HG02943 (cell line): Measurements from ENCODE around the gene RLN3.
A peak's percentile ranks its signal among the peaks of the same experiment; 100 is the strongest.

ENCODE experiments used
- ATAC-seq: cut with Tn5 transposase; IDR thresholded peaks from one replicate; pipeline ENCODE4 v1.9.1; 2021; ENCODE audit warnings: mild to moderate bottlenecking, low read depth, moderate library complexity; ENCODE audit not compliant: unreplicated experiment

Gene RLN3

DNA sequence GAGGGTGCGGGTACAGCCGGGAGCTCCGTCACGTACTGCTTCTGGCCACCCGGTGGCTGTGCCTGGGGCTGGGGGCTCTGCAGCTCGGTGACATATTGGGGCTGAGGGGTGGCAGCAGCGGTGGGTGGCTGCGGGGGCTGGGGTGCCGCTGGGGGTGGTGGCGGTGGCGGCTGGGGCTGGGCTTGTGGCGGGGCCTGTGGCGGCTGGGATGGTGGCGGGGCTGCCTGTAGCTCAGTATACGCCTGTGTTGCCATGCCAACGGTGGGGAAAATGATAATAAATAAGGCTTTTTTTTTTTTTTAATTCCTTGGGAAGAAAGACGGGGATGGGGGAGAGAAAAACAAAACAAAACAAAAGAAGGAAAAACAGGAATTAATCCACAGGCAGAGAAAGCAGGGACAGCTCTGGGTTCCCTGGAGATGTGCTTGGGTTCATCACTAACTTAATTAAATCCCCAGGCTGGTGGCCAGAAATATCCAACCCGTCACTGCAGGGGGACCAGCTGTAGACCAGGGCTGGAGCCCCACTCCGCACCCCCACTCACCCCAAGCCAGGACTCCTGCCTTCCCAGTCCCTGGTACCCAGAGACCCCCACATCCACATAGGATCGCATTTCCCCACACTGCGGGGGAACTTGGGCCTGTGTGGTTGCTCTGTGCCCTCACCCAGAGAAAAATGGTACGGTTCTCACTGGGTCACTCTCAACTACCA is 34.2 kb upstream of the RLN3 start:
- no peak for ATAC-seq

DNA sequence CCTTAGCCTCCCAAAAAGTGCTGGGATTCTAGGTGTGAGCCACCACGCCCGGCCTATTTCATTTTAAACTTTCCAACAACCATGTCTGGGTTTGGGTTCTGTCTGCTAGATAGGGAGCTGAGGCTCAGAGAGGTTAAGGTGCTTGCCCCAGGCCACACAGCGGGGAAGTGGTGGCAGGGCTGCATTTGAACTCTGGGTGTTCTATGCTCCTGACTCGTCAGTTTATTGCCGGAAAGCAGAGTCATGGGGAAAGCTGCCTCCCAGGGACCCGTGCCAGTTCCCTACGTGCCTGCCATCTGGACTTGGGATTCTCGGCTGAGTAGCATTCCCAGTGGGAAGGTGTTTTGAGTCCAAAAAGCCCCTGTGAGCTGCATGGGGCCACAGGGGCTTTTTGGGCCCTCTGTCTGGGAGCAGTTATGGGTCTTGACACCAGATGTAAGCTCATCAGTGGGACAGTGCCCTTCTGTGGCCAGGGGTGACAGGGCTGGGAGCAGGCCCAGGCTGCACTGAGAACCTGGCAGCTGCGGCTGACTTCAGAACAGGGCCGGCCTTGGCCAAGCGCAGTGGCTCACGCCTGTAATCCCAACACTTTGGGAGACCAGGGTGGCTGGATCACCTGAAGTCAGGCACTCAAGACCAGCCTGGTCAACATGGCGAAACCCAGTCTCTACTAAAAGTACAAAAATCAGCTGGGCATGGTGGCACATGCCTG is 32.8 kb upstream of the RLN3 start:
- ATAC-seq, result no peak

DNA sequence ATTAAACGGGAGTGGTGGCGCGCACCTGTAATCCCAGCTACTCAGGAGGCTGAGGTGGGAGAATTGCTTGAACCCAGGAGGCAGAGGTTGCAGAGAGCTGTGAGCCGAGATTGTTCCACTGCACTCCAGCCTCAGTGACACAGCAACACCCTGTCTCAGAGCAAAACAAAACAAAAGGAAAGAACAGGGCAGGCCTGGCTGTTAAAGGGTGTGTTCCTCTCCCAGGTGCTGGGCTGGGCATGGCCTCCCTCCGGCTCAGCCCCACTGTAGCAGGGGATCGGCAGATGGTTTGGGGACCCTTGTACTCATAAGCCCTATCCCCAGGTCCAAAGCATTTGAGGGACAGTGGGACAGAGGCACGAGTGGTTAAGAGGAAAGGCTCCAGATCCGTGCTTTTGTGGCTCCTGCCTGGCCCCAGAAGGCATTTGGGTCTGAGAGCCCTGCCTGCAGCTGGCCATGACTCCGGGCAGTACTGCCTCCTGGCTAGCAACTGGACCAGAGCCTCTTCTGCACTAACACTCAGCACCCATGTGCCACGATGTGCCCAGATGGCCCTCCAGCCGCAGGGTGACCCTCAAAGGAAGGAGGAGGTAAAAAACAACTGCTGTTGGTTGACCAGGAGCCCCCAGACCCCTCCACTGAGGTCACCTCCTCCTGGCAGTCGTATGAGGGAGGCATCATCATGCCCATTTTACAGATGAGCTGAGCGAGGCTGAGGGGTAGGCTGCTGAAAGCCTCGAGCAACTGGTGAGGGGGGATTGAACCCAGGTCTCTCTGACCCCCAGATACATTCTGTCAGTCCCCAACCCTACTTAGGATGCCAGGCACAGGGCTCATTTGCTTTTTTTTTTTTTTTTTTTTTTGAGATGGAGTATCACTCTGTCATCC is 31.8 kb upstream of the RLN3 start:
- ATAC-seq, result no peak

DNA sequence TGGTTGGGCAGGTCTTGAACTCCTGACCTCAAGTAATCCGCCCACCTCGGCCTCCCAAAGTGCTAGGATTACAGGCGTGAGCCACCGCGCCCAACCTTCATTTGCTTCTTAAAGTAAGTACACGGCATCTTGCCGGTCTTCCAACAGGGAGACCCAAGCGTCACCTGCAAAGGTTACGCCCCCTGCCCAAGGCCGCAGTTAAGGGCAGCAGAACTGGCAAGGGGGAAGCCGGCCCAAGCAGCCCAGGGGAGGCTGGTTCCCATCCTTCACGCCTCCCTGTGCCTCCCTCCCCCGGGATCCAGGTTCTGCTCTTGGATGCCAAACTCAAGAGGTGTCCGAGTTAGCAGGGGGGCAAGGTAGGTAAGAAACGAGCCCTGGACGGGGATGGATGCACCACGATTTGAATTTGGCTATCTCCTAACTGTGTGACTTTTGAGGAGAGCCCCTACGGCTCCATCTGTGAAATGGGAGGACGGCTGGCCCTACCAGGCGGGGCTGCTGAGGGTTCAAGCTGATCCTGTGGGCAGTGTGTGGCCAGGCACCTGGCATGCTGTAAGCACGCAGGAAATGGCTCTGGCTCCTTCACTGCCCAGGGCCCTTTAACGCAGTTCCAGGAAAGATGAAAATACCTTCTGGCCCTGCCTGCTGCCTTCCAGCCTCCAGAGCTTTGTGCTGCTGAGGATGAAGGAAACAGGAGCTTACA is 30.9 kb upstream of the RLN3 start:
- no peak for ATAC-seq

DNA sequence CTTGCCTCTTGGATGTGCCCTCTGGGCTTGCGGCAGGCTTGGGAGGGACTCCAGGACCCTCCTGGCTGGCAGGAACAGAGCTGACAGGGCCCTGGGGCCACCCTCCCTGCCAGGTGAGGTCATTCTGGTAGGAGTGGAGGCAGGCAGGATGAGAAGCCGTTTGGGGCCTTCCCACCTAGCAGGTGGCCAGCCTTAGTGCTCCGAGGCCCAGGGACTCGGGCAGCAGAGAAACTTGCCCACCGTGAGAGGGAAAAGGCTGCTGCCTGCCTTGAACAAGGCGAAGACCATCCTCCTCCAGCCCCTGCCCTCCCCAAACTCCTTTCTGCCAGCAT is 30.4 kb upstream of the RLN3 start:
- no peak for ATAC-seq

DNA sequence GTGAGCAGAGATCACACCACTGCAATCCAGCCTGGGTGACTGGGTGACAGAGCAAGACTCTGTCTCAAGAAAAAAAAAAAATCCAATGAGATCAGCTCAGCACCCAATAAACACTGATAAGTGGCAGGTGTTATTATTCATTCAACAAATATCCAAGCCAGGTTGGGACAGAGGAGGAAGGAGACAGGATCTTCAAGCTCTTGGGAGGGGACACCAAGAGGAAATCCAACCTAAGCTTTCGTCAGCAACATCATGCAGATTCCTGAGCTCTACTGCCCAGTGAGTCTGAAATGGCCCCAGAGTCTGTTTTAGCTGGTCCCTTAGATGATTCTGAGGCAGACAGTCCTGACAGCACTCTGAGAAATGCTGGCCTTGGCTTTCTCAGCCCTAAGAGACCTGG is 29.5 kb upstream of the RLN3 start:
- no peak for ATAC-seq

DNA sequence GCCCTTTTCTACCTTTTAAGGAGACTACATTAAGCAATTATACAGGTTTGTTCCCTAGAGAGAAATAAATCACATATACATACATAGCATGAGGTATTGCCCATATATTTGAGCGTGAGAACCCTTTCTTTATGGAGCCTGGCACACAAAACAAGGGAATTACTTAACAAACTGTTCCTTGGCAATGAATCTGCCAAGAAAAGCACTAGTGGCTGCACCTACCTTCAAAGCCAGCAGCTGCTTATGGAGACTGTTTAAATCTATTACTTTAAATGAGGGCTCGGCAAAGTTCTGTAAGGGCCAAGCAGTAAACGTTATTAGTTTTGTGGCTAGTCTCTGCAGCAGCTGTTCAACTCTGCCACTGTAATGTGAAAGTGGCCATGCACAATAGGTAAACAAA is 28.9 kb upstream of the RLN3 start:
- no peak for ATAC-seq

DNA sequence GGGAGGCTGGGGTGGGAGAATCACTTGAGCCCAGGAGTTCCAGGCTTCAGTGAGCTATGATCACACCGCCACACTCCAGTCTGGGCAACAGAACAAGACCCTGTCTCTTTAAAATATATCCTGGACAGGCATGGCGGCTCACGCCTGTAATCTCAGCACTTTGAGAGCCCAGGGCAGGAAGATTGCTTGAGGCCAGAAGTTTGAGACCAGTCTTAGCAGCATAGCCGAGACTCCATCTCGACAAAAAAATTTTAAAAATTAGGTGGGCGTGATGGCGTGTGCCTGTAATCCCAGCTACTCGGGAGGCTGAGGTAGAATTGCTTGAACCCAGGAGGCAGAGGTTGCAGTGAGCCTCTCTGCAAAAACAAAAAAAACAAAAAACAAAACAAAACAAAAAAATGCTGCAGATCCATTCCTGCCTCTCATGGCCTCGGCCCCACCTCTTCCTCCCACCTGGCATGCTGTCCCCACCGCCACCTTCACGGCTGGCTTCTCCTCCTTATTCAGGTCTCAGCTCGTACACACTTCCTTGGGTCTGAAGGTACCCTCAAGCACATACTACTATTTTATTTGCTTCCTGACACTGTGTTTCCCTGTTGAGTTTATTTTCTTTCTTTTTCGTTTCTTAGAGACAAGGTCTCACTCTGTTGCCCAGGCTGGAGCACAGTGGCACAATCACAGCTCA is 27.1 kb upstream of the RLN3 start:
- ATAC-seq, result no peak

DNA sequence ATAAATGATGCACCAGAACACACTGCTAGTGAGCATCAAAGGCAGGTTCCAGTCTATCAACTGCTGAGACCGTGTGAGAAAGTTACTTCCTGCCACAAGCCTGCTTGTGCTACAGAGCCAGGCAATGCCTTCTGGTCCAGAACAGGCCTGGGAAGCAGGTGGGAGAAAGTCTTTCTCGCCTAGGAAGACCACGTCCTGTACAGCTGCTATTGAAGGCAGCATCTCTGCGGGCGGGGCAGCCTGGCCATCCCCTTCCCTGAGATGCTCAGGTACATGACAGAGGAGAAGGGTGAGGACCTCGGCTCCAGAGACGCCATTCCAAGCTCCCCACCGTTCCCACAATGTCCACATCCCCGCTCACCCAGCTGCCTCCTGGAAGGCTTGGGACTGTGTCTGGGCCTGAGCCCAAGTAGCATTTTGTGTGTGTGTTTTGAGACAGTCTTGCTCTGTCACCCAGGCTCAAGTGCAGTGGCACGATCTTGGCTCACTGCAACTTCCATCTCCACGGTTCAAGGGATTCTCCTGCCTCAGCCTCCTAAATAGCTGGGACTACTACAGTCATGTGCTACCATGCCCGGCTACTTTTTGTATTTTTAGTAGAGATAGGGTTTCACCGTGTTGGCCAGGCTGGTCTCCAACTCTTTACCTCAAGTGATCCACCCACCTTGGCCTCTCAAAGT is 25.2 kb upstream of the RLN3 start:
- ATAC-seq, result no peak

DNA sequence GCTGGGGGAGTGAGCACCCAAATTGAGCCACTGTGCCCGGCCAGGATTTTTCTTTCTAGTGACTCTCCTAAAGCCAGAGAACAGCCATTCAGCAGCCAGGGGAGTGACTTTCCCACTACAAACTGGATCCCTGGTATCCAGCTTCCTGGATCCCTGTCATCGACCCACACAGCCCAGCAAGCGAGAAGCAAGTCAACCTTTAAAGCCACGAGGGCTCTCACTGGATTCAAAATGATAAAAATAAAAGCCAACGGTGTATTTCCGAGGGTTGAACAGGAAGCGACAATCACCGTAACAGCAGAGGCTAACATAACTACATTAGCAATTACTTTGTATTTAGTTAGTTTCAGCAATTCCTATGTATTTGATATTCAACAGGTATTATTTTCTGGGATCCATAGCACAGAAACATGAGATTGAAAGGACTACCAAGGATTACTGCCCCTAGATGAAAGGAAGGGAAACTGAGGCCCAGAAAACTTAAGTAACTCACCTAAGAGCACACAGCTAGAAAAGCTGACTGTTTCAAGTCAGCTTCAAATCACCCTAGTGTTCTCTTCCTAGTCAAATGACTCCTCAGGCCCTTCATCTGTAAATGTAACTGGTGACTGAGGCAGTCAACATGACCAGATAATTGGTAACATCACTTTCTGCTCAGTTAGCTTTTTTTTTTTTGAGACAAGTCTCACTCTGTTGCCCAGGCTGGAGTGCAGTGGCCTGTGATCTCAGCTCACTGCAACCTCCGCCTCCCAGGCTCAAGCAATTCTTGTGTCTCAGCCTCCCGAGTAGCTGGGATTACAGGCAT is 24.5 kb upstream of the RLN3 start:
- ATAC-seq, result no peak

DNA sequence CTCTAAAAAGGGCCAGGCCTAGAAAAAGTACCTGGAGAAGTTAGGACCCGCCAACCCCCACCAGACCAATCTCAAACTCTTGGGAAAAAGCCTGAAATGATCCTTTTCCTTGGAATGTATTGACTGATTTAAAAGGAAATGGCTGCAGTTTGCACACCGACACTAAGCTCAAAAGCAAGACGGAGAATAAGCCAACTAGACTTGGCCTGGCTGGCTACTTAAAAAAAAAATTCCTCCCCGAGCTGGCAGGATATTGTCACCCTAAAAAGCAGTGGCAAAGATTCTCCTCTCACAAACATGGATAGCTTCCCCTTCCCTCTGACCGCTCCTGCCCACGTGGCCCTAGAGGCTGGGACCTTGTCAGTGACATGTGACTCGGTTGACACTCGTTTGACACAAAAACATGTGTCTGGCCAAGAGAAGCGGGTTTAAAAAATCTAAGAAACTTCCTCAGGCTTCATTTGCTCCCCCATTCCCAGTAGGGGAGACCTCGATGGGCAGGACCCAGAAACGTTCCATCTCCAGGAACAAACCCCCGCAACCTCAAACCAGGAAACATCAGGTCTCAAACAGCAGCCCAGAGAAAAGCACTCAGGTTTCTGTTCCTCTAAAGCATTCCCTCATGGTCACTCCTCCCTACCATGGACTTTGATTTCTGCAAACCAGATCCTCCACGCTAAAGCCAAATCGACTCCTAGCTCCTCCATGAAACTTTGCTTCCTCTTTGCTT is 23.2 kb upstream of the RLN3 start:
- ATAC-seq, result no peak

DNA sequence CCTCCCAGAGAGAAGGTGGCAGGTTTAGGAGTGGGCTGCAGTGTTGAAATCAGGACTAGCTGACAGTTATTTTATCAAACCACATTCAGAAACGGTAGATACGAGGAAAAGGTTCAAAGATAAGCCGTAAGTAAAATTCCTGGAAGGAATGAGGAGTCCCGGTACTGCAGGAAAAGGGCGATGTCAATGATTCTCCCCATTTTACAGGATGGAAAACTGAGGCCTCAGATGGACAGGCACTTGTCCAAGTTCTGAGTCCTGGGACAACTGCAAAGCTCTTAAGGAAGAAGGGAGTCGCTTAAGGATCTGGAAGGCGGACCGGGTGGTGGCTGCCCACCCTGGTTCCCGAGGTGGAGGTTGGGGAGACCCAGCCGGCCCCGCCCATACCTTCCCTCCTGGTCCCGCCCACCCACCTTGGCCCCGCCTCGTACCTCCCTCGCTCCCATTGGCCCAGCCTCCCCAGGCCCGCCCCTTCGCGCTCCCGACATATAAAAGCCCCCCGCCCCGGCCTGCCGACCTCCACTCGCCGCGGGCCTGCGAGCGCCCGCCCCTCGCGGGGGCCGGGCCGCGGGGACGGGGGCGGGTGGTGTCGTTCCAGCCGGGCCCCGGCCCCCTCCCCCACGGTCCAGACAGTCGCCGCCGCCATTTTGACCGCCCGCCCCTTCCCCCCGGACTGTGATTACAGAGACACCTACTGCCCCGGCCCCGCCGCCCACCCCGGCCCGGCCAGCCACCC is 22.4 kb upstream of the RLN3 start:
- peak; percentile 27 for ATAC-seq

DNA sequence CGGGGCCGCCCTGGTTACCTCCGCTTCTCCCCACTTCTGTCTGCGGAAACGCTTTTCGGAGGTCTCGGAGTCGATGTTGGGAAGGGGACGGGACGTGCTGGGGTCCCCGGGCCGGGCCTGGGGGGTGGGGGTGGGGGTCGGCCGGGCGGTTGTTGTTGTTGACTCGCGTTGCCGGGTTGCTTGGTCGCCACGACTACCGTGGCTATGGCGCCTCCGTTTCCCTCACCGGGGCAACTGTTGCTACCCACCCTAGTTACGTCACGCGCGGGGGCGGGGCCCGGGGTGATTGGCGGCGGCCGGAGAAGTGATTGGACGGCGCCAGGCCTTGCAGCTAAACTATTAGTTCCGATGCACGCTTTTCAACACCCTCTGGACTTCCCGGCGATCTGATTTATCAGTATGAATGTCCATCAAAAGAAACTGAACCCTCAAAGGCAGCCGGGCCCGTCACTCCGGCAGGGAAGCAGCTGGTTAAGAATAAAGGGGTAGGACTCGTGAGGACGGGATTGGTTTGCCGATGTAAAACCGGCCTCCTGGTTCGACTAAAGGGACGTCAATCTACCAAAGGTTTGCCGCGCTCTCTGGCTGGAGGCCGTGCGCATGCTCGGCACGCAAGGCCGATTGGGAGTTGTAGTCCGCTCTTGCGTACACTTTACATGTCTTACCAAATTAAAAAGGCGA is 21.7 kb upstream of the RLN3 start, which contains the start of gene RFX1:
TSS of gene RFX1 (minus strand) at position 236 of the 681 bp plus-strand sequence. CDS start 12,477 bp downstream, outside the sequence.
- peak; percentile 79 for ATAC-seq

DNA sequence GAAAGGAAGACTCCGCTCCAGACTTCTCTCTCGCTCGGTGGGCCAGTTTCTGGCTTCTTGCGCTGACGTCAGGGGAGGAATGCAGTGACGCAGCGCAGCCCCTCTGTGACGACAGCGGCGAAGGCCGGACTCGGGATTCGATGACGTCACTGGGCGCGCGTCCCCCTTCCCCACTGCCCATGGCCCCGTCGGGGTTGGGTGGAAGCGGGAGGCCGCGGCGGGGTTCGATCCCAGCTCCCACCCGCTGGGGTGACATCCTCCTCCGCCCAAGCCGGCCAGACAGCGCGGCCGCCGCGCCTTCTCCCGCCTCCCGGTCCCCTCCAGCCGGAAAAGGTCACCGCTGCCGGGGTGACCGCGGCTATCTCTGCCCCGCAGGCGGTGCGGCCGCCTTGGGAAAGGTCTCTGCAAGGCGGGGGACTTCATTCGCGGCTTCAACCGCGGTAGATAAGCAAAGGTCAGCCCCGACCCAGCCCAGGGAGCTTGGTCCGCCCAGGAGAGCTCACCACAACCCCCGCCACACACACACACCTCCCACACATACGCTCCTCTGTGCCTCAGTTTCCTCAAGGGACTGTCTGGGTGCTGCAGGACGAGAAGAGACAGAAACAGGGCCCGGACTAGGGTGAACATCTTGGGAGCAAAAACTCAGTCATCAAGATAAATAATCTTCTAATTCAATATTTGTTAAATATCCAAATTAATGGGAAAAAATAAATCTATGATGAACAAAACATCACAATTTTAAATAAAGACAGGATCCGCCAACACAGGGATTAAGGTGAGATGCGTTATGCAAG is 21.0 kb upstream of the RLN3 start:
- peak; percentile 37 for ATAC-seq

DNA sequence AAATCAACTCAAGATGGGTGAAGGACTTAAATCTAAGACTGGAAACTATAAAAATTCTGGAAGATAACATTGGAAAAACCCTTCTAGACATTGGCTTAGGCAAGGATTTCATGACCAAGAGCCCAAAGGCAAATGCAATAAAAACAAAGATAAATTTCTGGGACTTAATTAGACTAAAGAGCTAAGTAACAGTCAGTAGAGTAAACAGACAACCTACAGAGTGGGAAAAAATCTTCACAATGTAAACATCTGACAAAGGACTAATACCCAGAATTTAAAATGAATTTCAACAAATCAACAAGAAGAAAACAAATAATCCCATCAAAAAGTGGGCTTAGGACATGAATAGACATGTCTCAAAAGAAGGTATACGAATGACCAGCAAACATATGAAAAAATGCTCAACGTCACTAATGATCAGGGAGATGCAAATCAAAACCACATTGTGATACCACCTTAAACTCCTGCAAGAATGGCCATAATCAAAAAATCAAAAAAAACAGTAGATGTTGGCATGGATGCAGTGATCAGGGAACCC is 15.5 kb upstream of the RLN3 start:
- no peak for ATAC-seq

DNA sequence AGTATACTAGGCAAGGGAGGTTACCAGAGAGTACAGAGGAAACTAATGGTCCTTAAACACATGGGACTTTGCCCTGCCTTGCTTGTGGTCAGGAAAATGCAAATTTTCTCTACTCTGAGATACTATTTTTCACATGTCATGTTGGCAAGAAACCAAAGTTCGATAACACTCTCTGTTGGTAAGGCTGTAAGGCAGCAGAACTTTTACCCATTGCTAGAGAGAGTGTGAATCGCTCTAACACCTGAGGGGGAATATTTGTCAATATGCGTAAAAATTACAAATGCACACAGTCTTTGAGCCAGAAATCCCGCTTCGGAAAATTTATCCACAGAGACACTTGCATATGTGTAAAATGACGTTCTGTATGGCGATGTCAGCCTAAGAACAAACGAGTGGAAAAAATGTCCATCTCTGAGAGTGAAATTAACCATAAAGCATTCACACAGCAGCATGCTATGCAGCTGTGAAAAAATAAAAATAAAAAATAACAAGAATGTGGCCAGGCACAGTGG is 12.4 kb upstream of the RLN3 start:
- ATAC-seq, result peak; percentile 72
